HG02884 (cell line): Measurements from ENCODE around the gene TMEM244.
"Not testable (repeated sequence)": the region's sequence is repeated elsewhere in the genome, so short reads cannot be mapped to it uniquely, and the experiment has no call there.

ENCODE experiments used
- ATAC-seq: cut with Tn5 transposase; IDR thresholded peaks from one replicate; pipeline ENCODE4 v1.9.1; 2021; ENCODE audit warnings: mild to moderate bottlenecking, moderate library complexity; ENCODE audit not compliant: unreplicated experiment

TMEM244 gene

GRCh38 chr6:129817332-129817731, 43.8 kb downstream of the TMEM244 start:
- no peak for ATAC-seq

GRCh38 chr6:129812145-129812777, 48.9 kb downstream of the TMEM244 start:
- ATAC-seq = no peak

GRCh38 chr6:129807141-129807540, 54.0 kb downstream of the TMEM244 start:
- not testable (repeated sequence) for ATAC-seq

DNA sequence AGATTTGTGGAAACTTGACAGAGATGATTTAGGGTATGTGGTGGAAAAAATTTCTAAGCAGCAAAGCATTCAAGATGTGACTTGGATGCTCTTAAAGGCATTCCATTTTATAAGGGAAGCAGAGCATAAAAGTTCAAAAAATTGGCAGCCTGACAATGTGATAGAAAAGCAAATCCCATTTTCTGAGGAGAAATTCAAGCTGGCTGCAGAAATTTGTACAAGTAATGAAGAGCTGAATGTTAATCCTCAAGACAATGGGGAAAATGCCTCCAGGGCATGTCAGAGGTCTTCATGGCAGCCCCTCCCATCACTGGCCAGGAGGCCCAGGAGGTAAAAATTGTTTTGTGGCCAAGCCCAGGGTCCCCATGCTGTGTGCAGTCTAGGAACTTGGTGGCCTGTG, 58.2 kb downstream of the TMEM244 start:
- ATAC-seq = not testable (repeated sequence)

- ATAC-seq = no peak
Observed at GRCh38 chr6:129801909-129802308, 59.2 kb downstream of the TMEM244 start.

GRCh38 chr6:129795261-129795660, 65.9 kb downstream of the TMEM244 start:
- no peak for ATAC-seq

- ATAC-seq = no peak
Observed at GRCh38 chr6:129793447-129793846, 67.7 kb downstream of the TMEM244 start.

DNA sequence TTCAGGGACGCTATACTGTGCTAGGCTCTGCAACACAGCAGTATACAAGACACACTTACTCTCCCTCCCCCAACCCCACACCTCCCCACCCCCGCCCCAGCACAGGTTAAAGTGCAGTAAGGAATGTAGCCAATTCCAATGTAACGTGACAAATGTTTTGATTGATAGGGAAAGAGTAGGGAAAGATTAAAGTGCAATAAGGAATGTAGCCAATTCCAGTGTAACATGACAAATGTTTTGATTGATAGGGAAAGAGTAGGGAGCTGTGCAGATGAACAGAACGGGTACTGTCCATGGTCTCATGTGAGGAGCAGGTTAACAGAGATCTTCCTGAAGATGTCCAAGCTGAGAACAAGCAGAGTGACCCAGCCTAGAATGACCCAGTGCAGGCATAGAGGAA, 69.1 kb downstream of the TMEM244 start:
- no peak for ATAC-seq

GRCh38 chr6:129790785-129791184, 70.3 kb downstream of the TMEM244 start:
- ATAC-seq = no peak

DNA sequence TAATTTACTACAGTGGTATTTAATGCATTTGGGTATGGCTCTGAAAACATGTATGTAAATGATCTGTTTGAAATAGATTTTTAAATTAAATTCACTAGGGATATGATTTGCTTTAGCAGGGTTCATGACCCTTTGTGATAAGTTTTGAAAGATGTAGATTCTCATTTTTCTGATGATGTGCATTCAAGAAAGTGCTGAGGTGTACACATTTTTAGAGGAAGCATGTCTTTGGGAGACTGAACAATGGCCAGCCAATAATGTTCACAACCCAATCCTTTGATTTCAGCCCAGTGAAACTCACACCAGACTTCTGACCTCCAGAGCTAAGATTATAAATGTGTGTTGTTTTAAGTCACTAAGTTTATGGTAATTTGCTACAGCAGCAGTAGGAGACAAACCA, 71.1 kb downstream of the TMEM244 start:
- ATAC-seq = no peak

DNA sequence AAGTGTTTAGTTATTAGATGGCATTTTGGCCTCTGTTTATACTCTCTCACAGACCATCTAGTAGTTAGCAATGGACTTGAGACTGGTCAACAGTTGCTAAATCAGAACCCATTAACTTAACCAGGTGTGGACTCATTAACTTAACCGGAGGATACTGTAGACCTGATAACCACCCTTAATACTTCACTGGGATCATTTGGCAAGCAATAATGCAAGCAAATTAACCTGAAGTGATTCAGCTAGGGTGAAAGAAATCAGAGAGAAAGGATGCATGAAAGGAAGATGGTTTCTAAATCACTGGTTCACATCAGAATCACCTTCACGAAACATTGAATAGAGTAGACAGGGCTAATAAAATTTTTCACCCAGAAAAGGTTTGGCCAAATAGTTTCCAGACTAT, 73.3 kb downstream of the TMEM244 start:
- no peak for ATAC-seq

GRCh38 chr6:129786548-129786947, 74.6 kb downstream of the TMEM244 start:
- ATAC-seq = no peak

GRCh38 chr6:129785756-129786135, 75.4 kb downstream of the TMEM244 start:
- no peak for ATAC-seq

DNA sequence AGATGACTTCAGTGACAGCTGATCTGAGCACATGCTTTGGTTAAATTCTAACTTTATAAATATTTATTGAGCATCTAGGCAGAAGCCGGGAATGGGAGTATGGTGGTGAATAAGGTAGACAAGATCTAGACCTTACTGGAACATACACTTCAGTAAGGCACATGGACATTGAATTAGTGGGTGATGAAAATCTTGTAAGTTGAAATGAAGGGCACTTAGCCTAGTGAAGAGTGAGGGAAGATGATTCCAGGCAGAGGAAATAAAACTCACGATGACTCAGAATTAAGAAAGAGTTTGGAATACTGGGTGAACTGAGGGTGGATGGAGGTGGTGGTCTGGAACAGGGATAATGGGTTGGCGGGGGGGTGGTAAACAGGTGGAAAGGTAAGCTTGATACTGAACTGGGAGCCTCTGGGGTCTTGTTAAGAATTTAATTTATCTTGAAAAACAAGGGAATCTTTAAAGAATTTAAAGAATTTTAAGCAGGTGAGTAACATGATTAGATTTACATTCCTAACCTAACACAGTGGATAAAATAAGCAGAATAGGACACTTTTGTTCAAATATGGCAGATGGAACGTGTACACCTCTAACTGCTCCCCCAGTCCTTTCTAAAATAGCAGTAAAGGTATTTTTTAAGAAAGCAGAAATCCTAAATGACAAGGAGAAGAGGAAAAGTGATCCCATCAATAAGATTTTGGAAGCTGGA, 75.9 kb downstream of the TMEM244 start:
- no peak for ATAC-seq
